Measurements from ENCODE around the gene HPS6.

GRCh38 chr10:102112210-102112817 is 47.2 kb downstream of the HPS6 start:
- TF ChIP-seq POLR2A (IDR thresholded peaks at IDR 0.05; ENCODE audit: low read length) (peak; percentile 94), GATA1 (IDR thresholded peaks at IDR 0.05; ENCODE audit: low read depth, low read length) (peak; percentile 78)

All from erythroblast (primary cell).